HG02588 (cell line): ENCODE results near the gene OVCA2.
"Not testable (repeated sequence)": the region's sequence is repeated elsewhere in the genome, so short reads cannot be mapped to it uniquely, and the experiment has no call there.

Experiments
- ATAC-seq: cut with Tn5 transposase; IDR thresholded peaks from one replicate; pipeline ENCODE4 v1.9.1; 2021; ENCODE audit warnings: mild to moderate bottlenecking, moderate library complexity; ENCODE audit not compliant: unreplicated experiment

The OVCA2 gene

DNA sequence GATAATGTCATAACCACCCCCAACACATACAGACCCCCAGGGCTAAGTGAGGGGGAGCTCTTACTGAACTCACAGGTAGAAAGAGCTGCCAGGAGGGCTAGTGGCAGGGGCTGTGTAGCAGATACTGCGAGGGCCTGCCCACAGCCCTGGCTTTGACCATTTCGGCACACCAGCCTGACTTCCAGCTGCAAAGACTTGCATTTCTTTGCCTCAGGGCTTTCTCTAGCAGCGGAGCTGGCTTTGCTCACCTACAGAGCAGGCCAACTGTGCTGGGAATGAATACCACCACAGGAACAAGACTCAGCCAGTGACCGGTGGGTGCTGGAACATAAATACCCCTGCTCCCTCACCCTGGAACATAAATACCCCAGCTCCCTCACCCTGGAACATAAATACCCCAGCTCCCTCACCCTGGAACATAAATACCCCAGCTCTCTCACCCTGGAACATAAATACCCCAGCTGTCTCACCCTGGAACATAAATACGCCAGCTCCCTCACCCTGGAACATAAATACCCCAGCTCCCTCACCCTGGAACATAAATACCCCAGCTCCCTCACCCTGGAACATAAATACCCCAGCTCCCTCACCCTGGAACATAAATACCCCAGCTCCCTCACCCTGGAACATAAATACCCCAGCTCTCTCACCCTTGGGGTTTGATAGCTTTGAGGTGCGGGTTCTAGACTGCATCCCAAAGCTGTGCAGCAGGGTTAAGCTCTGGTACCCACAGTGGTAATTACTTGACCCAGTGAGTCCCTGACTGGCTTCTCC lies 28.4 kb upstream of the OVCA2 start:
- not testable (repeated sequence) for ATAC-seq

DNA sequence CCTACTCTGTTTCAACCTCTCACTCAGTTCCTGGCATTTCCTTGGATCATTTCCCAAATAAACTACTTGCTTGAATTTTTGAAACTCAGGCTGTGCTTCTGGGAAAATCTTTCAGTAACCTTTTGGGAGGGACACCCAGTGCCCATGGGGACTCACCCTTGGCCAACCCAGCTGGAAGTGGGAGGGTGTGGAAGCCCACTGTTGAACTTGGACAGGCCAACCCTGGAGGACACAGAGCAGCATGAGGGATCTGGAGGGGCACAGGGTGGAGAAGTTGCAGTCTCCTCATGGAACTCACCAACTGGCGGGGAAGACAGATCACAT lies 27.9 kb upstream of the OVCA2 start:
- ATAC-seq, result no peak

DNA sequence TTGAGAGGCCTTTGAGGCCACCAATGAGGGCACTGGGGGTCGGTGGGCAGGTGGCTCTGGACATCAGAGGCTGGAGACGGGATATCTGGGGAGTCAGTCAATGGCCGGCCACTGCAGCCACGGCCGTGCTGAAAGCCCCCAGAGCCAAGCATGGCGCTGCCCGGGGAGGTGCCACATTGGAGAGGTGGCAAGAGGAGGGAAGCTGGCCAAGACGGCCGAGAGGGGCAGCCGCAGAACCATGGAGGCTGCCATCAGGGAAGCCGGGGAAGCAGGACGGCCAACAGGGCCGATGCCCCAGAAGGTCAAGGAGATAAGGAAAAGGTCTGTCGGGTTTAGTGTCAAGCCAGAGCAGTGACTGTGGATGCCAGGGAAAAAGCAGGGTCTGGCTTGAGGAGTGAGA lies 26.5 kb upstream of the OVCA2 start:
- ATAC-seq, result no peak

DNA sequence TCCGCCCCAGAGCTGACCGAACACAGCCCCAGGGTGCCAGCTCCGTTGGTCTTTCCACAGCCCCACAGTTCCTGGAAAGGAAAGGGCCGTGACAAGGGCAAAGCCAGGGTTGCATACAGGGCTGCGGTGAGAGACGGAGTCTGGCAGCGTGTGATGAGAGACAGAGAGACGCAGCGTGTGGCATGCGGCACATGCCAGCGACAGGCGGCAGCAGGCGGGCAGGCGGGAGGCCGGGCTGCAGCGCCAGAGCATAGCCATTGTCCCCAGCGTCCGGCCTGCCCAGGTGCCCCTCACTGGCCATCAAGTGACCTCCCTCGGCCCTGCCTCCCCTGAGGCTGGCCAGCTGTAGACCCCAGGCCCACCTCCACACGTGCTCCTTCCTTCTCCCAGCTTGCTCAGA lies 25.3 kb upstream of the OVCA2 start:
- ATAC-seq, result no peak

DNA sequence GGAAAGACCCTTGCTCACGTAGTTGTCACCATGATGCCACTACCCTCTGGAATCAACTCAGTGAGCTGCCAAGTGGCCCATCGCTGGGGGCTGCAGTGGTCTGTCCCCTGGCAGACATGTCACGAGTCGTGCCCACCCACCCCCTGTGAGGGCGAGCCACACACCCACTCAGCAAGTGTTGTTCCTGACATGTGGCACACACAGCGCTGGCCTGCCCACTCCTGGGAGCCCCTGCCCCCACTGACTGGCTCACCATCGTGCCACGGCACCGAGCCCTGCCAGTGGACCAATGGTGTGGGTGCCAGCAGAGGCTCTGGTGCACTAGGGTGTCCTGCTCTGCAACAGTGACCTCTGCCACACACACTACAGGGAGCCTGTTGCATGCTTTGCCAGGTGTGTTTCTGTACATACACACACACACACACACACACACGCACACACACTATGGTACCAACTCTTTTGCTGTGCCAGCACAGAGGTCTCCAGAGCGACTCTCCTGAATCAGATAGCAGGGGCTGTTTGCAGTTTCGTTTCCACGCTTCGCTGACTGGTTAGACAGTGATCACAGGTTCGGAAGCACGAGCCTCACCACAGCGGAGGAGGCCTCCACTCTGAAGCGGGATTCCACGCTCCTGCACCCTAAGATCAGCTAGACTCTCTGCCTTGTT lies 24.4 kb upstream of the OVCA2 start:
- no peak for ATAC-seq

DNA sequence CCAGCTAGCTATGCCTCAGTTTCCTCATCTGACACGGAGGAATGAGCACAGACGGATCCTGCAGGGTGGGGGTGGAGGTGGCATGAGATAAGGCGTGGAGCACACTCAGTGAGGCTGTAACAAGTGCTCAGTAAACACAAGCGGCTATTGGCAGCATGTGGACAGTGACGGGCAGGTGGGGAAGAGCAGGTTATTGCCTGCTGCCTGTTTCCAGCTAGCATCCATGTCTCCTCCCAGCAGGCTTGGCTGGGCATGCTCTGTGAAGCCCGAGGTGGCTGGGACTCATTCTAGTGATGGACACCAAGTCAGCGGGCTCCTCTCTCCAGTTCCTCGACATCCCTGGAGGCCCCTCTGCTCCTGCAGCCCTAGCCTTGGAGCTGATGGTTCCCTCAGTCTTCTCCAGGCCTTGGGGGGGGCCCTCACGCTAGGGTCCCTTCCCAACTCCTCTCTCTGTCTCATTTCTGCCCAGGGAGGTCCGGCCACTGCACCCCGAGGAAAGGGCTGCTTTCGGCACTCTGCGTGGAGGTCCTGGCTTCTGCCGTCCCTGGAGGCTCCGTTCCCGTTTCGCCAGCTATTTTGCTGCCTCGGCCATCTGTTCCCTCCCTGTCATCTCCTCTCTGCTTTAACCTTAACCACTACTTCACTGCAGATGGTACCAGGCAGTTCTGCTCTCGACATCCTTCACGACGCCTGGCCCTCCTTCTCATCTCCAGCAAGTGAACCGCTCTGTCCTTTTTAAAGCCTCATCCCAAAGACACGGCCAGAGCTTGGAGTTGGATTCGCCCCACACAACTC lies 22.9 kb upstream of the OVCA2 start:
- ATAC-seq, result no peak

DNA sequence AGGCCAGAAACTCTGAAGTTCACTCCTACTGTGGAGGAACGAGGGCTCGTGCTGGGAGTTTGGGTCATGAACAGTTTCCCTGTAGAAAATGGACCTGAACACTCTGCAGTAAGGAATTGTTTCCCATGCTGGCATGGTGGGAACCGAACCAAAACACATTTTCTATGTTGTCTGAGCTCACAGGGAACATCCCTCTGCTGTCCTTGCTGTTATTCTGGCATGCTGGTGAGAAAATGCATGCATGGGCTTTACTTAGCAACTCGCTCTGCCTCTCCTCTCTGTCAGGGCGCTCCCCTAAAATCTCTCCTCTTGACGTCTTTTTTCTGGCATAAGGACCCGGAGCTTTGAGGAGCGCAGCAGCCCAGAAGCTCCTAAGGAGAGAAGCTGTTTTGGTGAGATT lies 22.1 kb upstream of the OVCA2 start:
- no peak for ATAC-seq

DNA sequence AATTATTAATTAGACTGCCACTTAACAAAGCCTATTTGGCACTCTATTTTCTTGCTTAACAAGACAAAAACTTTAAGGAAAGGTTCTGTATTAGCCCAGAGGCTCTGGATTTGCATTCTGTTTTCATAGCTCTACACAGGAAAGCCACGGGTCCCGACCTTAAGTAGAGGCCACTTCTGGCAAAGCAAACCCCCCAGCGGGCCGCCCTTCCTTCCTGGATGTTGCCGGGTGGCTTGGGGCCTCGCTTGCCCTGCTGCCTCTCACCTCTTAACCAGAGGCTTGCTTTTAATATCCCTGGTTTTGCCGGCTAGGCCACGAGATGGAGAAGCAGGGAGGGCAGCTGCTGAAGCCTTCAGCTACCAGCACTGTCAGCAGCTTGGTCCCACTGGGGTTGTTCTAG lies 21.1 kb upstream of the OVCA2 start:
- no peak for ATAC-seq

DNA sequence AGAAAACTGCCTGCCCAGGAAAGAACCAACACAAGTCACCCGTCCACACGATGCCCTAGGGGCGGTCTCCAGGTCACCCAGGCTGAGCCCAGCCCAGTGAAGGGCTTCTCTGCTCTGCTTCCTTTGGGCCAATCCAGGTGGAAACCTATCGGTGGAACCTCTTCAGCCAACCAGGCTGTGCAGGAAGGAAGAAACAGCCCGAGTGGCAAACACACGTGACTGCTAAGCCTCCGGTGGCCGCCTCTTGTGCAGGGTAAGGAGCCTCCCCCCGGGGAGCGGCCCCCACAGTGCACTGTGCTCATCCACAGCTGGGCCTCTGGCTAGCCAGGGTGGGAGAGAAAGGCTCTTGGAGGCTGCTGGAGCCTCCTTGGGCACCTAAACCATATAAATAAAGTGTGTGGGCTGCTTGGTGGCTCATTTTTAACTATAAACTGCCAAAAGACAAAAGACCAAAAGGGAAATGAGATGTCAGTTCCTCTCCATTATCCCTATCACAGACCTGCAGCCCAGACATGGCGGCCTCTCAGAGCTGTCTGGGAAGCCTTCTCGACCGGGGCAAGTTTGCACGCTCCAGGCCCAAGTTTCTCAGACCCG lies 19.1 kb upstream of the OVCA2 start:
- no peak for ATAC-seq

DNA sequence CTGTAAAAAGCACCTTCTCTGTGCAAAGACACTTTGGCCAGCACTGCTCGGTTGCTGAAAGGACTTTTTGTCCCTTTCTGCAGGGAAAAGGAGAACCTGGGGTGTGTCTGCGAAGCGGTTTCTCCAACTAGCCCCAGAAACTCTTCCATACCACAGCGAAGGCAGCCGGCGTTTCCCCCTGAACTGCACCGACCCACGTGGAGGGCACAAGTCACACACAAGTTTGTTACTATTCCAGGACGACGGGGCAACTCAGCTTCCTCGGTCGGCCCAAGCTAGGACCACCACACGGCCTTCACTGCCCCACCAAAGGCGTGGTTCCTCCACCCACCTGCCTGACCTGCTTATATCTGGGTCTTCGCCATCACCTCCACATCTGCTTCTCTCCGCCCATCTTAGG lies 18.6 kb upstream of the OVCA2 start:
- no peak for ATAC-seq

DNA sequence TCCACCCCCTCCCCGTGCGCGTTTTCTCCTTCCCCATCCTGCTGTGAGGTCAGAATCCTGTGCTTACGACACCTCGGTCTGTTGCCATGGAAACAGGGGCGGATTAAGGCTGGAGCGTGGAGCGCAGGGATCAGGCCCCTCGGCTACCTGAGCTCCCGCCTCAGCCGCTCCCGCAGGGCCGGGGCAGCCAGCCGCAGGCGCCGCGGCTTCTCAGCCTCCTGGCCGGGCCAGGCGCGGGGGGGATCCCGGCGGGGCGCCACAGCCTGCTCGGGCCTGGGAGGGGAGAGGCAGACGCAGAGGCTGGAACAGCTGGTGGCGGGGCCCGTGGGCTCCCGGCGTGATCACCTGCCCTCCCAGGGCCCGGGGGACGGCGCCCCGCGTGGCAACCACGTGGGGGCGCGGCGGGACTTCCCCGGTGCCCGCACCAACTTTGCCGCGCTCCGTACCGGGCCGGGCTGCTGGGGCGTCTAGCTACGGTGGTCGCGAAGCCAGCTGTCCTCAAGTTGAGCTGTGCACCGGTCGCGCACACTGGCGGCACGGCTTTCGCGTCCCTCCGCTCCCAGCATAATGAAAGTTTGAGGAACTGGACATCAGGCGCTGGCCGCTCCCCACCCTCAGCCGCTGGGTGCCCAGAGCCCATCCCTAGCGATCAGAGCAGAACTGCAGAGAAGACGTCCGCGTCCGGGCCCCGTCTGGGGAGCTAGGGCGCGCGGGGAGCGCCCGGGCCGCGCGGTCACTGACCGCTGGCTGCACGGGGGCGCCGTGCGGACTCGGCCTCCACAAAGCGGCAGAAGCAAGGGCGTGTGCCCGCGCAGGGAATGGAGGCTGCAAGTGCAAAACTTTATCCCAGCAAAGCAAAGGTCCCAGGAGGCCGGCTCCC lies 17.9 kb upstream of the OVCA2 start:
- no peak for ATAC-seq

DNA sequence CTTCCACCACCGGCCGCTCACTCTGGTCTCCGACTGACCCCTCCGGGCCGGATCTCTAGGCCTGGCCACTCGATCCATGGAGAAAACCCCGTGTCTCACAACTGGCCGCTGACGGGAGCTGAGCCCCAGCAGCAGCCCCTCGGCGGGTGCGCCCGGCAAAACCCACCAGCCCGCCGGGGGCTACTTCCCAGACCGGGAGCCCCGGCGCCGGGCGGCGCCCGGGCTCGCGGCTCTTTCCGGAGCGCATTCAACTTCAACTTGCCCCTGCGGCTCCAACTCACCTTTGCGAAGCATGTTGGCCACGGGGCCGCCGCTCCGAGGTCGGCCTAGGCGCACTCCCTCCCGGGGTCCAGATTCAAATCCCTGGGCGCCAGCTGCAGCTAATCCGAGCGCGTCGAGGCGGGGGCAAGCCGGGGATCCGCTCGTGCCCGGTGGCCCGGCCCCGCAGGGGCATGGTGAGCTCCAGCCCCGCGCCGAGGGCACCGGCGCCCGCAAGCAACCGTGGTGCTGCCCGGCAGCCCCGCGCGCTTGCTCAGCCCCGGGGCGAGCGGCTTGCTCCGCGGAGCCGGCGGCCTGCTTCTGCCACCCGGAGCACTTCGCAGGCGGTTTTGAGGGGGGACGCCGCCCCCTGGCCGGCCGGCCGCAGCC lies 17.1 kb upstream of the OVCA2 start:
- ATAC-seq, result no peak

DNA sequence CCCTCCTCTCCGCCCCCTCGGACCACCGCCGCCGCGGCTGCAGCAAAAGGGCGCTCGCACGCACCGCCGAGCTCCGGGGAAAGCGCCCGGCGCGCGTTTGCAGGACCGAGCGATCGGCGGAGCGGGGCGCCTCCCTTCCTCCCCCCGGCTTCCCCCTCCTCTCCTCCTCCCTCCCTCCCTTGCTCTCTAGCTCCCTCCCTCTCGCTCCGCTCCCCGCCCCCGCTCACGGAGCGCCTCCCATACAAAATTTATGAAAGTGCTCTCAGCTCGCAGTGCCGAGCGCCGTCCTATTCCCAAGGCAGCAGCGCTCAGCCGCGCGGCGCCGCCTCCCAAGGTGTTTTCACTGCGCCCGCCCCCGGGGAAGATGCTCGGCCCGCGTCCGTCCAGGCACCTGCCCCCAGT lies 16.6 kb upstream of the OVCA2 start, which contains the start of gene RTN4RL1:
Gene RTN4RL1 (minus strand): TSS at position 115 of the 402 bp plus-strand sequence. CDS start 469 bp downstream, outside the sequence.
- ATAC-seq, result no peak

DNA sequence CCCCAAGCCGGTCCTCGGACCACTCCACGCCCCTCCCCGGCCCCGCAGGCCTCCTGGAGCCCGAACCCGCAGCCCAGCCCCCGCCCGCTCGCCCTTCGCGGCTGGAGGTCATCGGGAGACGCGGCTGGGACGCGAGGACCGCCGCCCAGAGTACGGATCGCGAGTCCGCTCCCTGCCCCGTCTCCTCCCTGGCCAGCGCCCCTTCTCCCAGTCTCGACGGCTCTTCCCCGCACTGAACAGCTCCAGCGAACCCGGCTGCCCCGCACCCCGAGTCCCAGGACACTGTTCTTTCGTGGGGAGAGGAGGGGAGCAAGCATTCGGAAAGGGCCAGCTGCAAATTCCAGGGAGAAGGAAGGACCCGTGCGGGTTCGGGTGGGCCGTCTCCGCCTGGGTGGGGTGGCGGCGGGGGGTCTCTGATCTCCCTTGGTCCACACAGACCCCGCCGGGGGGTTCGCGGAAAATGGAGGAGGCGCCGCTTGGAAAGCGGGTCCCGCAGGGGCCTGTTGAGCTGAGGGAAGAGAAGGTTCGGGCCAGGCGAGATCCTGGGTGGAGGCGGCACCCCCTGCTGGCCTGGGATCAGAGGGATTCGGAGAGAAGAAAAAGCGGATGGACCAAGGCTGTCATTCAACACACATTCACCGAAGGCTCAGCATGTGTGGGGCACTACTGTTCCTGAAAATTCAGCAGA lies 16.1 kb upstream of the OVCA2 start:
- no peak for ATAC-seq

DNA sequence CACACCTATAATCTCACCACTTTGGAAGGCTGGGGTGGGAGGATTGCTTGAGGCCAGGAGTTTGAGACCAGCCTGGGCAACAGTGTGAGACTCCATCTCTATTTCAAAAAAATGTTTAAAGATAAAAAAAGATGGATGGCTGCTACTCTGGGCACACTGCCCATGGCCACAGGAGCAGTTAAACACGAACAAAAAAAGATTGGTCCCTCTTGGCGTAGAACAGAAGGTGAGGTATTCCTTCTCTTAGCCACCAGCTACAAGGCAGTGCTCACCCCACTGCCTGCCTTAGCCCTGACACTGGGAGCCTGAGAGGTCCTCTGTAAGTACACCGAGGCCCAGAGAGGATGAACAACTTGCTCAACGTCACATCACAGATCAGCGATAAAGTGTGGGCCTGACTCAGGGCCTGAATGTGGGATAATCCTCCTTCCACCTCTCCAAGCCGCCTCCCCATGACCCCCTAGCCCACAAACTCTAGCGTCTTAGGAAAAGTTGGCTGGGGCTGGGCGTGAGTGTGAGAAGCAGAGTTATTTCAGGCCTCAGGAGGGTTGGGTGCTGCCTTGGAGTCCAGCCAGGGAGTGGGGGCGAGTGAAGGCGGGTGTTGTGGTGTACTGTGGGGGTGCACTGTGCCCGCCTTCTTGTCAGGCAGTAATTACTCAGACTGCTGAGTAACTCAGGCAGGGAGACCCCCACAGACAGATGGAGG lies 14.1 kb upstream of the OVCA2 start:
- ATAC-seq, result no peak

DNA sequence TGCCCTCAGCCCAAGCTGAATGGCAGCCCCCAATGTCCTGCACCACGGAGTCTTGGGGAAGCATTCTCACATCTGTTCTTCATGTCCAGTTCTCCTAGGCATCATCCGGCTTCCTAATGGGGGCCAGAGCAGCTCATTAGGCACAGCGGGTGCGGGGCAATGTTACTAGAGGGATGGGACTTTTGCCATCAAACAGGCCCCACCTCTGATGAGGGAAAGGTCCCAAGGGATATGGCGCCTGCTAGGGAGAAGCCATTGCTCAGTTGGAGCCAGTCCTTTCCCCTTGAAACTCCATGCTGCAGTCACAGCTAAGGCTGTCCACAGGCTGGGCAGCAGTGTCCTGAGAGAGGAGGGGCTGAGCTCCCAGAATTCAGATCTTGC lies 13.6 kb upstream of the OVCA2 start:
- no peak for ATAC-seq

DNA sequence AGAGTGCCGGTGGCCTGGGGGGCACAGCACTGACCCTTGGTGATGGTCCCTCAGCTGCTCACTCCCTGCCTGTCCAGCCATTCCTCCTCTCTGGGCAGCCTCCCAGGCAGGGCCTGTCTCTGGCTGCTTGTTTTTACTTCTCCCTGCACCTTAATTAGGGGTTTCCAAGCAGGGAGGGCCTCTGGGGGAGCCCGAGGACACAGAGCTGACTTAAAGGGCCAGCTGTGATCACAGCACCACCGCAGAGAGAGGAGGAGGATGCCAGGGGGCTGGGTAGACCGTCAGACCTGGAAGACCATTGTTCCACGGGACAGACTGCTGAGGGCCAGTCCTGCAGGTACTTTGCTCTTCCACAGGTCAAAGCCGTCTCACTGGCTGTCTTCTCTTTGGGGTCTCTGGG lies 13.1 kb upstream of the OVCA2 start:
- ATAC-seq, result no peak

DNA sequence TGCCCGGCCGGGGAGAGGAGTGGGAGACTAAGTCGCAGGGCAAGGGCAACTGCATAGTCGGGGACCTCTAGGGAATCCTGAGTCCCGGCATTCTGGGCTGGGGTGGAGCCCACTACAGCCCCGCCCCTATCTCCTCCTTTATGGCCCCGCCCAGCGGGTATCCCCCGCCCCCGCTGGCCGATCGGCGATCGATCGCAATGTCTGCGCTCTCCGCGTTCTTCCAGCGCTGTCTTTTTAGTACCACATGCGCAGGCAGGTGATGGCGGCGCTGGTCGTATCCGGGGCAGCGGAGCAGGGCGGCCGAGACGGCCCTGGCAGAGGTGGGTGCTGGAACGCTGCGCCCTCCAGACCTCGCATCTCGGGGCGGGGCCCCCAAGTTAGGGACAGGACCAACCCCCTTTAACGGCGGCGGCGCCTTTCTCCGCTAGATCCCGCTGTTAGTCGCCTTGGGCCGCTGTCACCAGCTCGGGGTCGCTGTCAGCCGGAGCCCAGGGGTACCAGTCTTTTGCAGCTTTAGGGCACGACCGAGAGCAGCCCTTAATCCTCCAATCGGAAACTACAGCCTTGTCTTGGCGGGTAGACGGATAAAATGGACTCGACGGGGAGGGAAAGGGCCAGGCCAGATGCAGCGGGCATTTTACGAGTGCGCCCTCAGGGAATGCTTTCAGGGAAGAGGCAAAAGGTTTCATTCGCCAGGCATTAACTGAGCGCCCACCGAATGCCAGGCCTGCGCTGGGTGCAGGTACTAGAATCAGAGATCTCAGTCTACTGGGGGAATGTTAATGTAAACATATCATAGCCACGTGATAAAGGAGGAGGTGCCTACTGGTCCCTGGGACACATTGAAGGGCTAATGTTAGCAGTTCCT lies 11.7 kb upstream of the OVCA2 start, which contains the start of gene DPH1:
Gene DPH1 (plus strand): TSS at position 243 of the 868 bp plus-strand sequence. CDS start 17 bp downstream, at position 260.
- ATAC-seq, result peak; percentile 65
